WTC11 (cell line): ENCODE results near the gene RSPO4. TPM values are rescaled to one million over a fixed set of nuclear protein-coding genes. Genes with fewer than 3 reads are reported as not detected.
A peak's percentile ranks its signal among the peaks of the same experiment; 100 is the strongest.

Experiments used
- ATAC-seq: fragments of 200-7000 bp; cut with Tn5 transposase; 2 replicates; pipeline ENCODE4 v1.10.0; 2021; ENCODE audit warnings: mild to moderate bottlenecking, moderate library complexity
- CTCF ChIA-PET: fragments of 300-600 bp; sonication (Branson Sonifier 250); formaldehyde crosslinking; loops from one replicate; lab custom pipeline; 2021; ENCODE audit warnings: antibody characterized with exemption; lab: Charles Lee
- POLR2A ChIA-PET: fragments of 350-600 bp; sonication (Branson Sonifier 250); formaldehyde crosslinking; loops from one replicate; lab custom pipeline; 2021; ENCODE audit warnings: antibody characterized with exemption; lab: Charles Lee
- DNase-seq: peaks from one replicate; pipeline ENCODE4 v3.0.0; 2021; ENCODE audit warnings: low spot score
- H3K27ac Mint-ChIP-seq: 2 replicates; pipeline ENCODE4 v1.8.0; 2021; ENCODE audit warnings: mixed read lengths
- H3K27me3 Mint-ChIP-seq: 2 replicates; pipeline ENCODE4 v1.8.0; 2021; ENCODE audit warnings: low read depth, mild to moderate bottlenecking, moderate library complexity, mixed read lengths
- H3K36me3 Mint-ChIP-seq: 2 replicates; pipeline ENCODE4 v1.8.0; 2021; ENCODE audit warnings: mixed read lengths
- H3K4me1 Mint-ChIP-seq: 2 replicates; pipeline ENCODE4 v1.8.0; 2022; ENCODE audit warnings: mixed read lengths
- H3K4me3 Mint-ChIP-seq: 2 replicates; pipeline ENCODE4 v1.8.0; 2021; ENCODE audit warnings: mild to moderate bottlenecking, moderate library complexity, mixed read lengths
- H3K9me3 Mint-ChIP-seq: 2 replicates; pipeline ENCODE4 v1.8.0; 2021; ENCODE audit warnings: mixed read lengths
- CREB1 ChIP-seq: sonication (generic); formaldehyde crosslinking; IDR thresholded peaks from 2 replicates; pipeline ENCODE4 v1.8.0; 2023; ENCODE audit warnings: mild to moderate bottlenecking, missing genetic modification reagents
- ELF4 ChIP-seq: sonication (generic); formaldehyde crosslinking; IDR thresholded peaks from 2 replicates; pipeline ENCODE4 v1.8.1; 2022; ENCODE audit warnings: low read depth, mild to moderate bottlenecking, moderate library complexity, missing genetic modification reagents
- FOXP4 ChIP-seq: sonication (generic); formaldehyde crosslinking; IDR thresholded peaks from 2 replicates; pipeline ENCODE4 v1.8.0; 2022; ENCODE audit warnings: mild to moderate bottlenecking, missing genetic modification reagents
- GABPB1 ChIP-seq: sonication (generic); formaldehyde crosslinking; IDR thresholded peaks from 2 replicates; pipeline ENCODE4 v1.8.1; 2023; ENCODE audit warnings: mild to moderate bottlenecking, missing genetic modification reagents
- MAX ChIP-seq: sonication (generic); formaldehyde crosslinking; IDR thresholded peaks from 2 replicates; pipeline ENCODE4 v1.8.0; 2022; ENCODE audit warnings: mild to moderate bottlenecking, missing genetic modification reagents
- NR1H2 ChIP-seq: sonication (generic); formaldehyde crosslinking; IDR thresholded peaks from 2 replicates; pipeline ENCODE4 v1.9.0; 2021; ENCODE audit warnings: mild to moderate bottlenecking, moderate library complexity, missing genetic modification reagents
- NR3C1 ChIP-seq: sonication (generic); formaldehyde crosslinking; conservative IDR thresholded peaks from 2 replicates; pipeline ENCODE4 v1.8.1; 2023; ENCODE audit warnings: low read depth, mild to moderate bottlenecking, missing genetic modification reagents
- RELA ChIP-seq: sonication (generic); formaldehyde crosslinking; IDR thresholded peaks from 2 replicates; pipeline ENCODE4 v1.8.1; 2022; ENCODE audit warnings: missing genetic modification reagents, mild to moderate bottlenecking, borderline replicate concordance
- SP1 ChIP-seq: sonication (generic); formaldehyde crosslinking; conservative IDR thresholded peaks from 2 replicates; pipeline ENCODE4 v1.8.1; 2022; ENCODE audit warnings: missing genetic modification reagents
- total RNA-seq: library from RNA; stranded (reverse); gene quantifications from 3 replicates; pipeline ENCODE4 v1.2.3, GENCODE V29; 2021
- TF ChIP-seq, protein P1 (sequence below): fragments of 250-450 bp; sonication (Bioruptor Pico); IDR thresholded peaks from 2 replicates; pipeline ENCODE4 v1.9.0; 2021; ENCODE audit warnings: mild to moderate bottlenecking
- TF ChIP-seq, protein P2 (sequence below): sonication (generic); formaldehyde crosslinking; IDR thresholded peaks from 2 replicates; pipeline ENCODE4 v1.8.0; 2022; ENCODE audit warnings: missing genetic modification reagents
- TF ChIP-seq, protein P3 (sequence below): sonication (generic); formaldehyde crosslinking; IDR thresholded peaks from 2 replicates; pipeline ENCODE4 v1.8.0; 2022; ENCODE audit warnings: mild to moderate bottlenecking, missing genetic modification reagents
- TF ChIP-seq, protein P4 (sequence below): sonication (generic); formaldehyde crosslinking; conservative IDR thresholded peaks from 2 replicates; pipeline ENCODE4 v1.8.1; 2023; ENCODE audit warnings: mild to moderate bottlenecking, low read depth, missing genetic modification reagents, moderate library complexity

Gene RSPO4
- total RNA-seq, 1 experiment from 2014 or later = 4.5 TPM

DNA sequence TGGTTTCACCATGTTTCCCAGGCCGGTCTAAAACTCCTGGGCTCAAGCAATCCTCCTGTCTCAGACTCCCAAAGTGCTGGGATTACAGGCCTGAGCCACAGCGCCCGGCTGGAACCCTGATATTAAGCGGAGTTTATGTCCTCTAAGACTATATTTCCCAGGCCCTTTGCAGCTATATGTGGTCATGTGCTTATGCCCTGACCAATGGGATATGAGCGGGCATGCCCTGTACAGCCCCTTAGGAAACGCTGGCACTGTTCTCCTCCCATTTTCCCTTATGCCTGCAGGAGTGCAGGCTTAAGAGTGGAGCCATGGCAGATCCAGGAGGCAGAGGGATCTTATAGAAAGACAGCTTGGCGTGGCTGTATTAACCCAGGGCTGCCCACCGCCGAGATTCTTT is 29.9 kb downstream of the RSPO4 start:
- DNase-seq = no peak
- Mint-ChIP-seq H3K36me3 (peaks cover 5% of the 10 kb centered on the region; the same call in 1 of the 2 replicates), H3K27me3 (peaks cover 3% of the 10 kb centered on the region)
- no peak for ATAC-seq
- TF ChIP-seq CREB1 (CRISPR knock-in tag) (no peak), ELF4 (CRISPR knock-in tag) (no peak)
- TF ChIP-seq, all 79 proteins: peak for 0
- peaks cover 11% of the 10 kb centered on the region for H3K9me3 Mint-ChIP-seq
- CTCF ChIA-PET = interaction anchor here (2.2 kb wide), 1 partner anchor 136 kb away, joined by 6 read pairs; no protein-coding TSS in a partner anchor
- POLR2A ChIA-PET = no interaction called here
- no peaks in the 10 kb centered on the region for H3K4me1 Mint-ChIP-seq
- no peak overlapping the region for H3K4me3 Mint-ChIP-seq
- no peak overlapping the region for H3K27ac Mint-ChIP-seq

- H3K27me3 Mint-ChIP-seq = peaks cover 3% of the 10 kb centered on the region
- TF ChIP-seq, protein P1, sequence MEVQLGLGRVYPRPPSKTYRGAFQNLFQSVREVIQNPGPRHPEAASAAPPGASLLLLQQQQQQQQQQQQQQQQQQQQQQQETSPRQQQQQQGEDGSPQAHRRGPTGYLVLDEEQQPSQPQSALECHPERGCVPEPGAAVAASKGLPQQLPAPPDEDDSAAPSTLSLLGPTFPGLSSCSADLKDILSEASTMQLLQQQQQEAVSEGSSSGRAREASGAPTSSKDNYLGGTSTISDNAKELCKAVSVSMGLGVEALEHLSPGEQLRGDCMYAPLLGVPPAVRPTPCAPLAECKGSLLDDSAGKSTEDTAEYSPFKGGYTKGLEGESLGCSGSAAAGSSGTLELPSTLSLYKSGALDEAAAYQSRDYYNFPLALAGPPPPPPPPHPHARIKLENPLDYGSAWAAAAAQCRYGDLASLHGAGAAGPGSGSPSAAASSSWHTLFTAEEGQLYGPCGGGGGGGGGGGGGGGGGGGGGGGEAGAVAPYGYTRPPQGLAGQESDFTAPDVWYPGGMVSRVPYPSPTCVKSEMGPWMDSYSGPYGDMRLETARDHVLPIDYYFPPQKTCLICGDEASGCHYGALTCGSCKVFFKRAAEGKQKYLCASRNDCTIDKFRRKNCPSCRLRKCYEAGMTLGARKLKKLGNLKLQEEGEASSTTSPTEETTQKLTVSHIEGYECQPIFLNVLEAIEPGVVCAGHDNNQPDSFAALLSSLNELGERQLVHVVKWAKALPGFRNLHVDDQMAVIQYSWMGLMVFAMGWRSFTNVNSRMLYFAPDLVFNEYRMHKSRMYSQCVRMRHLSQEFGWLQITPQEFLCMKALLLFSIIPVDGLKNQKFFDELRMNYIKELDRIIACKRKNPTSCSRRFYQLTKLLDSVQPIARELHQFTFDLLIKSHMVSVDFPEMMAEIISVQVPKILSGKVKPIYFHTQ = no peak
- TF ChIP-seq, all 79 proteins: peak for 0
- CTCF ChIA-PET = interaction anchor here (0.6 to 2.2 kb wide), 5 partner anchors 12 to 137 kb away, joined by 3 to 6 read pairs (median 4); no protein-coding TSS in a partner anchor
- H3K4me1 Mint-ChIP-seq = no peaks in the 10 kb centered on the region
- H3K4me3 Mint-ChIP-seq = no peak overlapping the region
- POLR2A ChIA-PET = no interaction called here
- ATAC-seq = no peak
- DNase-seq = no peak
- H3K27ac Mint-ChIP-seq = no peak overlapping the region
- peaks cover 11% of the 10 kb centered on the region for H3K9me3 Mint-ChIP-seq
- peaks cover 5% of the 10 kb centered on the region; the same call in 1 of the 2 replicates for H3K36me3 Mint-ChIP-seq
Observed at GRCh38 chr20:971346-971745, 30.8 kb downstream of the RSPO4 start.

GRCh38 chr20:969868-970267 is 32.2 kb downstream of the RSPO4 start:
- POLR2A ChIA-PET = interaction anchor here (0.6 kb wide), 1 partner anchor 318 kb away, joined by 3 read pairs; no protein-coding TSS in a partner anchor
- DNase-seq = no peak
- Mint-ChIP-seq H3K27ac (no peak overlapping the region), H3K4me3 (no peak overlapping the region), H3K9me3 (peaks cover 11% of the 10 kb centered on the region), H3K4me1 (no peaks in the 10 kb centered on the region), H3K36me3 (peaks cover 5% of the 10 kb centered on the region; the same call in 1 of the 2 replicates), H3K27me3 (peaks cover 3% of the 10 kb centered on the region)
- CTCF ChIA-PET = interaction anchor here (1.2 kb wide), 2 partner anchors 13 to 144 kb away, joined by 4 read pairs; no protein-coding TSS in a partner anchor
- no peak for TF ChIP-seq MAX (CRISPR knock-in tag)
- no peak for ATAC-seq

DNA sequence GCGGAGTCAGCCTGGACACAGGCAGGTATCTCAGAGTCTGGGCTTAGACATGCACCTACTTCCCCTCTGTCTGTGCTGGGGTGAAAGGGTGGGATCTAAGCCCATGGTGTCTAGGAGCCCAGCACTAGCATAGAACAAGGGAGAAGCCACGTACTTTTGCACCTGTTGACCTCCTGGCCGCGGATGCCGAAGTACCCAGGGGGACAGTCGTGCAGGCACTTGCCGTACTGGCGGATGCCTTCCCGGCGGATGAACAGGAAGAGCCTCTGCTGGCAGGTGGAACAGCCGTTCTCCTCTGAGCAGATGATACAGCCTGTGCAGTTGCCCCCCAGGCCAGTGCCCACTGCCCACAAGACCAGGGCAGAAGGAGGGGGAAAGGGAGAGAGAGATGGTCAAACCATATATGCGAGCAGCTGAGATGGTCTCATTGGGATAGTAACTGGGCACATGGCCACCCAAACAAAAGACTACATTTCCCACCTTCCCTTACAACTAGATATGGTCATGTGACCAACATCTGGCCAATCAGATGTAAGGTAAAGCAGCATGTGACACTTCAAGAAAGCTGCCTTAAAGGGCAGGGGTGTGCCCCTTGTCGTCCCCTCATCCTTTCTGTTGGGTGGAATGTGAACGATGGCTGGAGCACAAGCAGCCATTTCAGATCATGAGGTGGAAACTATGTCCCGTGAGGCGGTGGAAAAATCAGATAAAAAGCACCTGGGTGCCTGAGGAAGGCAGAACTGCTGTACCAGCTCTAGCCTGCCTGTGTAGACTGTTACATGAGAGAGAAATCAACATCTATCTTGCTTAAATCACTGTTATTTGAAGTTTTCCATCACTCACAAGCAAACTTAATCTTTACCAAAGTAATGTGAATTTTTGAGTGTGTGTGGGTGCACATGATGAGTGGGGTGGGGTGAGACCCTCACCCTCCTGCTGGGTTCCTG is 34.0 kb downstream of the RSPO4 start:
- ATAC-seq (peak; percentile 71), DNase-seq (no peak)
- ChIA-PET POLR2A (no interaction called here), CTCF (interaction anchor here (0.6 to 0.8 kb wide), 2 partner anchors 9 to 15 kb away, joined by 3 read pairs; no protein-coding TSS in a partner anchor)
- H3K36me3 Mint-ChIP-seq = peaks cover 5% of the 10 kb centered on the region; the same call in 1 of the 2 replicates
- no peak overlapping the region for H3K27ac Mint-ChIP-seq
- no peak overlapping the region for H3K4me3 Mint-ChIP-seq
- no peaks in the 10 kb centered on the region for H3K4me1 Mint-ChIP-seq
- H3K9me3 Mint-ChIP-seq = peaks cover 11% of the 10 kb centered on the region
- peaks cover 3% of the 10 kb centered on the region for H3K27me3 Mint-ChIP-seq
- TF ChIP-seq NR3C1 (CRISPR knock-in tag) (no peak), FOXP4 (no peak), SP1 (CRISPR knock-in tag) (no peak), RELA (CRISPR knock-in tag) (no peak), NR1H2 (CRISPR knock-in tag) (no peak), CREB1 (CRISPR knock-in tag) (no peak), GABPB1 (CRISPR knock-in tag) (no peak)
- TF ChIP-seq, protein P2, sequence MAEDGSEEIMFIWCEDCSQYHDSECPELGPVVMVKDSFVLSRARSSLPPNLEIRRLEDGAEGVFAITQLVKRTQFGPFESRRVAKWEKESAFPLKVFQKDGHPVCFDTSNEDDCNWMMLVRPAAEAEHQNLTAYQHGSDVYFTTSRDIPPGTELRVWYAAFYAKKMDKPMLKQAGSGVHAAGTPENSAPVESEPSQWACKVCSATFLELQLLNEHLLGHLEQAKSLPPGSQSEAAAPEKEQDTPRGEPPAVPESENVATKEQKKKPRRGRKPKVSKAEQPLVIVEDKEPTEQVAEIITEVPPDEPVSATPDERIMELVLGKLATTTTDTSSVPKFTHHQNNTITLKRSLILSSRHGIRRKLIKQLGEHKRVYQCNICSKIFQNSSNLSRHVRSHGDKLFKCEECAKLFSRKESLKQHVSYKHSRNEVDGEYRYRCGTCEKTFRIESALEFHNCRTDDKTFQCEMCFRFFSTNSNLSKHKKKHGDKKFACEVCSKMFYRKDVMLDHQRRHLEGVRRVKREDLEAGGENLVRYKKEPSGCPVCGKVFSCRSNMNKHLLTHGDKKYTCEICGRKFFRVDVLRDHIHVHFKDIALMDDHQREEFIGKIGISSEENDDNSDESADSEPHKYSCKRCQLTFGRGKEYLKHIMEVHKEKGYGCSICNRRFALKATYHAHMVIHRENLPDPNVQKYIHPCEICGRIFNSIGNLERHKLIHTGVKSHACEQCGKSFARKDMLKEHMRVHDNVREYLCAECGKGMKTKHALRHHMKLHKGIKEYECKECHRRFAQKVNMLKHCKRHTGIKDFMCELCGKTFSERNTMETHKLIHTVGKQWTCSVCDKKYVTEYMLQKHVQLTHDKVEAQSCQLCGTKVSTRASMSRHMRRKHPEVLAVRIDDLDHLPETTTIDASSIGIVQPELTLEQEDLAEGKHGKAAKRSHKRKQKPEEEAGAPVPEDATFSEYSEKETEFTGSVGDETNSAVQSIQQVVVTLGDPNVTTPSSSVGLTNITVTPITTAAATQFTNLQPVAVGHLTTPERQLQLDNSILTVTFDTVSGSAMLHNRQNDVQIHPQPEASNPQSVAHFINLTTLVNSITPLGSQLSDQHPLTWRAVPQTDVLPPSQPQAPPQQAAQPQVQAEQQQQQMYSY (CRISPR knock-in tag) = no peak
- TF ChIP-seq, protein P3, sequence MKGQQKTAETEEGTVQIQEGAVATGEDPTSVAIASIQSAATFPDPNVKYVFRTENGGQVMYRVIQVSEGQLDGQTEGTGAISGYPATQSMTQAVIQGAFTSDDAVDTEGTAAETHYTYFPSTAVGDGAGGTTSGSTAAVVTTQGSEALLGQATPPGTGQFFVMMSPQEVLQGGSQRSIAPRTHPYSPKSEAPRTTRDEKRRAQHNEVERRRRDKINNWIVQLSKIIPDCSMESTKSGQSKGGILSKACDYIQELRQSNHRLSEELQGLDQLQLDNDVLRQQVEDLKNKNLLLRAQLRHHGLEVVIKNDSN (CRISPR knock-in tag) = peak; percentile 96
- TF ChIP-seq, protein P4, sequence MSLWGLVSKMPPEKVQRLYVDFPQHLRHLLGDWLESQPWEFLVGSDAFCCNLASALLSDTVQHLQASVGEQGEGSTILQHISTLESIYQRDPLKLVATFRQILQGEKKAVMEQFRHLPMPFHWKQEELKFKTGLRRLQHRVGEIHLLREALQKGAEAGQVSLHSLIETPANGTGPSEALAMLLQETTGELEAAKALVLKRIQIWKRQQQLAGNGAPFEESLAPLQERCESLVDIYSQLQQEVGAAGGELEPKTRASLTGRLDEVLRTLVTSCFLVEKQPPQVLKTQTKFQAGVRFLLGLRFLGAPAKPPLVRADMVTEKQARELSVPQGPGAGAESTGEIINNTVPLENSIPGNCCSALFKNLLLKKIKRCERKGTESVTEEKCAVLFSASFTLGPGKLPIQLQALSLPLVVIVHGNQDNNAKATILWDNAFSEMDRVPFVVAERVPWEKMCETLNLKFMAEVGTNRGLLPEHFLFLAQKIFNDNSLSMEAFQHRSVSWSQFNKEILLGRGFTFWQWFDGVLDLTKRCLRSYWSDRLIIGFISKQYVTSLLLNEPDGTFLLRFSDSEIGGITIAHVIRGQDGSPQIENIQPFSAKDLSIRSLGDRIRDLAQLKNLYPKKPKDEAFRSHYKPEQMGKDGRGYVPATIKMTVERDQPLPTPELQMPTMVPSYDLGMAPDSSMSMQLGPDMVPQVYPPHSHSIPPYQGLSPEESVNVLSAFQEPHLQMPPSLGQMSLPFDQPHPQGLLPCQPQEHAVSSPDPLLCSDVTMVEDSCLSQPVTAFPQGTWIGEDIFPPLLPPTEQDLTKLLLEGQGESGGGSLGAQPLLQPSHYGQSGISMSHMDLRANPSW (CRISPR knock-in tag) = no peak
